ENCODE measurements around the gene CST9L. TPM values are rescaled to one million over a fixed set of nuclear protein-coding genes. Genes with fewer than 3 reads are reported as not detected.

CST9L gene
- total RNA-seq, 1 donor from 2014 or later, result not detected

Other genes with a start within 250 kb of the CST9L start
- 17.0 and 35.9 TPM in 2 replicates for gene NXT1, start 217.7 kb downstream of the CST9L start, total RNA-seq
- 15.6 and 20.0 TPM in 2 replicates for gene GZF1, start 206.3 kb downstream of the CST9L start, total RNA-seq
- gene NAPB, start 147.0 kb downstream of the CST9L start, total RNA-seq, result 4.0 and 10.1 TPM in 2 replicates
- gene CSTL1, start 128.8 kb downstream of the CST9L start, total RNA-seq, result not detected in 2 replicates
- gene CST11, start 115.6 kb downstream of the CST9L start, total RNA-seq, result not detected in 2 replicates
- gene CST8, start 77.4 kb downstream of the CST9L start, total RNA-seq, result not detected in 2 replicates
- gene CST9, start 37.4 kb upstream of the CST9L start, total RNA-seq, result not detected in 2 replicates
- 247 and 632 TPM in 2 replicates for gene CST3, start 69.5 kb upstream of the CST9L start, total RNA-seq
- not detected in 2 replicates for gene CST4, start 120.6 kb upstream of the CST9L start, total RNA-seq
- not detected in 2 replicates for gene CST1, start 182.5 kb upstream of the CST9L start, total RNA-seq